Gastroesophageal sphincter (tissue), 3 donors: Measurements from ENCODE around the gene IL1RAPL2.

Source experiments
- CTCF ChIP-seq, 4 experiments: fragments of 200-600 bp in 2 of 4; fragments of 450-650 bp in 2 of 4; sonication (generic) in 1 of 4; IDR thresholded peaks; one replicate each; pipeline ENCODE4 v1.5.1; 2017 to 2019; ENCODE audit warnings: antibody characterized with exemption in 4 of 4, mild to moderate bottlenecking in 2 of 4, moderate library complexity in 2 of 4
- EP300 ChIP-seq: sonication (generic); formaldehyde crosslinking; IDR thresholded peaks from one replicate; pipeline ENCODE4 v1.6.1; 2017; ENCODE audit warnings: antibody characterized with exemption, mild to moderate bottlenecking
- POLR2AphosphoS5 ChIP-seq: sonication (generic); formaldehyde crosslinking; IDR thresholded peaks from one replicate; pipeline ENCODE4 v1.6.1; 2017; ENCODE audit warnings: antibody characterized with exemption

GRCh38 chrX:105210258-105210657, 644.3 kb downstream of the IL1RAPL2 start:
- TF ChIP-seq POLR2AphosphoS5 (no peak), CTCF (IDR thresholded peaks at IDR 0.05) (no peak), EP300 (no peak)
